ENCODE results near the gene NSUN2.

Gene NSUN2

GRCh38 chr5:6590581-6590980 is 42.3 kb downstream of the NSUN2 start:
- DNase-seq = peak in 1 of 42 donors; percentile 3
- intact Hi-C loops (cut with DNase I) = no loop called here

- peak in 1 of 42 donors; percentile 30 for DNase-seq
- intact Hi-C loops (cut with DNase I) = loop anchor here (10.0 kb wide), 1 partner anchor 1092 kb away; no protein-coding TSS in a partner anchor
These were observed 45.7 kb downstream of the NSUN2 start for GRCh38 chr5:6587171-6587570.

GRCh38 chr5:6586647-6587042 is 46.2 kb downstream of the NSUN2 start:
- intact Hi-C loops (cut with DNase I) = loop anchor here (10.0 kb wide), 1 partner anchor 1092 kb away; no protein-coding TSS in a partner anchor
- peak in 1 of 42 donors; percentile 17 for DNase-seq

GRCh38 chr5:6585939-6586646 is 46.8 kb downstream of the NSUN2 start:
- intact Hi-C loops (cut with DNase I) = loop anchor here (10.0 kb wide), 1 partner anchor 1091 kb away; no protein-coding TSS in a partner anchor
- peak in 1 of 42 donors; percentile 28 for DNase-seq

- DNase-seq = peak in 1 of 42 donors; percentile 34
- intact Hi-C loops (cut with DNase I) = loop anchor here (10.0 kb wide), 1 partner anchor 1090 kb away; no protein-coding TSS in a partner anchor
These were observed 47.7 kb downstream of the NSUN2 start for GRCh38 chr5:6585168-6585567.

- peak in 1 of 42 donors; percentile 32 for DNase-seq
- intact Hi-C loops (cut with DNase I) = loop anchor here (10.0 kb wide), 1 partner anchor 1090 kb away; no protein-coding TSS in a partner anchor
These were observed 48.1 kb downstream of the NSUN2 start for GRCh38 chr5:6584727-6585126.

- peak in 1 of 42 donors; percentile 32 for DNase-seq
- intact Hi-C loops (cut with DNase I) = loop anchor here (10.0 kb wide), 1 partner anchor 1089 kb away; no protein-coding TSS in a partner anchor
These were observed 48.7 kb downstream of the NSUN2 start for GRCh38 chr5:6584101-6584645.

GRCh38 chr5:6583049-6583880 is 49.6 kb downstream of the NSUN2 start:
- intact Hi-C loops (cut with DNase I) = loop anchor here (10.0 kb wide), 1 partner anchor 1088 kb away; no protein-coding TSS in a partner anchor
- DNase-seq = peak in 25 of 42 donors; percentile 7 to 60 (median 37)

GRCh38 chr5:6582507-6583048 is 50.3 kb downstream of the NSUN2 start:
- intact Hi-C loops (cut with DNase I) = loop anchor here (10.0 kb wide), 1 partner anchor 1088 kb away; no protein-coding TSS in a partner anchor
- DNase-seq = peak in 1 of 42 donors; percentile 34

GRCh38 chr5:6581559-6582426 is 51.1 kb downstream of the NSUN2 start:
- peak in 1 of 42 donors; percentile 22 for DNase-seq
- intact Hi-C loops (cut with DNase I) = loop anchor here (10.0 kb wide), 1 partner anchor 1087 kb away; no protein-coding TSS in a partner anchor

GRCh38 chr5:6581090-6581489 is 51.8 kb downstream of the NSUN2 start:
- DNase-seq = peak in 1 of 42 donors; percentile 17
- intact Hi-C loops (cut with DNase I) = loop anchor here (10.0 kb wide), 1 partner anchor 1086 kb away; no protein-coding TSS in a partner anchor

GRCh38 chr5:6579535-6579934 is 53.3 kb downstream of the NSUN2 start:
- intact Hi-C loops (cut with DNase I) = no loop called here

GRCh38 chr5:6578676-6579343 is 54.0 kb downstream of the NSUN2 start:
- intact Hi-C loops (cut with DNase I) = no loop called here
- DNase-seq = peak in 1 of 42 donors; percentile 35

More at GRCh38 chr5:6579535-6579934, 53.3 kb downstream of the NSUN2 start:
- peak in 1 of 42 donors; percentile 37 for DNase-seq

- DNase-seq = peak in 31 of 42 donors; percentile 20 to 77 (median 49)
- intact Hi-C loops (cut with DNase I) = no loop called here
These were observed 55.9 kb downstream of the NSUN2 start for GRCh38 chr5:6576861-6577501.

- intact Hi-C loops (cut with DNase I) = no loop called here
- peak in 1 of 42 donors; percentile 35 for DNase-seq
These were observed 58.2 kb downstream of the NSUN2 start for GRCh38 chr5:6574537-6575245.

GRCh38 chr5:6574111-6574510 is 58.7 kb downstream of the NSUN2 start:
- DNase-seq = no peak
- intact Hi-C loops (cut with DNase I) = no loop called here
